HS-5 (cell line): ENCODE data around the gene NEBL.

Source experiments
- DNase-seq: peaks from one replicate; pipeline ENCODE4 v3.0.0-alpha.2; 2012; ENCODE audit warnings: low read depth

Gene NEBL

GRCh38 chr10:20903635-20904390, 6.7 kb upstream of the NEBL start:
- DNase-seq, result no peak

GRCh38 chr10:20901110-20901509, 4.0 kb upstream of the NEBL start:
- DNase-seq, result no peak

- no peak for DNase-seq
Measured at GRCh38 chr10:20898866-20899535, 1.9 kb upstream of the NEBL start.

- DNase-seq, result no peak
Measured at GRCh38 chr10:20893297-20893696, 3.8 kb downstream of the NEBL start.

- no peak for DNase-seq
Measured at GRCh38 chr10:20892796-20893195, 4.3 kb downstream of the NEBL start.

GRCh38 chr10:20892011-20892585, 5.0 kb downstream of the NEBL start:
- DNase-seq, result no peak

GRCh38 chr10:20891338-20891714, 5.8 kb downstream of the NEBL start:
- no peak for DNase-seq

- DNase-seq, result no peak
Measured at GRCh38 chr10:20890491-20891337, 6.4 kb downstream of the NEBL start.

GRCh38 chr10:20890009-20890408, 7.1 kb downstream of the NEBL start:
- no peak for DNase-seq

- DNase-seq, result no peak
Measured at GRCh38 chr10:20888620-20889330, 8.3 kb downstream of the NEBL start.

- no peak for DNase-seq
Measured at GRCh38 chr10:20887706-20888555, 9.2 kb downstream of the NEBL start.

GRCh38 chr10:20885678-20886077, 11.4 kb downstream of the NEBL start:
- no peak for DNase-seq

GRCh38 chr10:20883552-20883951, 13.6 kb downstream of the NEBL start:
- DNase-seq, result no peak

GRCh38 chr10:20882091-20882490, 15.0 kb downstream of the NEBL start:
- no peak for DNase-seq

- no peak for DNase-seq
Measured at GRCh38 chr10:20879136-20879535, 18.0 kb downstream of the NEBL start.

- DNase-seq, result peak; percentile 13
Measured at GRCh38 chr10:20877986-20878983, 18.8 kb downstream of the NEBL start.

- no peak for DNase-seq
Measured at GRCh38 chr10:20877554-20877953, 19.6 kb downstream of the NEBL start.

GRCh38 chr10:20874261-20874660, 22.9 kb downstream of the NEBL start:
- no peak for DNase-seq

- no peak for DNase-seq
Measured at GRCh38 chr10:20871970-20872369, 25.1 kb downstream of the NEBL start.

- DNase-seq, result no peak
Measured at GRCh38 chr10:20870834-20871233, 26.3 kb downstream of the NEBL start.
